HG03460 (cell line): ENCODE data around the gene WFS1.

Experiments used
- ATAC-seq: cut with Tn5 transposase; IDR thresholded peaks from one replicate; pipeline ENCODE4 v1.9.1; 2021; ENCODE audit not compliant: unreplicated experiment

Gene WFS1

DNA sequence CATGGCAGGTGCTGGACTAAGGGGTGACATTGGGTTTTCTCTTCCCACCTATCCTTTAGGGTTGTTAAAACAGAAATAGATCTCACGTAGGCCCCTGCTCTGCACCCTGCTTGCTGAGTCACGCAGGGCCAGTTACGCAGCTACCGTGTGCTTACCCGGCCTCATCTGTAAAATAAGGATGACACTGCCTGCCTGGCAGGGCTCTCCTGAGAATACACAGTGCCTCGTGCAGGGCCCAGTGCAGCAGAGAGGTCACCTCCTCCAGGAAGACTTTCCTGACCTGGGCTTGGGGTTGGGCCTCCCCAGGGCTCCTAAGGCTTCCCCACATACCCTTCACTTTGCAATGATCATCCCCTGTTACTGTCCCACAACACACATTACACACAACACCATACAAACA lies 35.7 kb upstream of the WFS1 start:
- no peak for ATAC-seq

DNA sequence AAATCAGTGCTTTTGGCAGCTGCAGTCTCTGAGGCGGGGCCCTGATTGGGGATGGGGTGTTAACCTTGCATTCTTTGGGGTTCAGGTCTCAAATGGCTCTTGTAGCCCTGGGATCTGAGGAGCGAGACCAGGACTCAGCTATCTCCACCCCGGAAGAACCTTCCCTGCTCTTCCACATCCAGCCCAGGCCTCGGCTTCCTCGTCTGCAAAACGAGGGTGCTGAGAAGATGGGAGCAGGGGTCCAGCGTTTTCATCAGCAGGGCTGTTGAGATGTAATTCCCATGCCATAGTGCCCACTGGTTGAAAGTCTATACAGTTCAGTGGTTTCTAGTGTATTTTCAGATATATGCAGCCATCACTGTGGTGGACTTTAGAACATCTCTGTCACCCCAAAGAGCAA lies 34.6 kb upstream of the WFS1 start:
- ATAC-seq, result no peak

DNA sequence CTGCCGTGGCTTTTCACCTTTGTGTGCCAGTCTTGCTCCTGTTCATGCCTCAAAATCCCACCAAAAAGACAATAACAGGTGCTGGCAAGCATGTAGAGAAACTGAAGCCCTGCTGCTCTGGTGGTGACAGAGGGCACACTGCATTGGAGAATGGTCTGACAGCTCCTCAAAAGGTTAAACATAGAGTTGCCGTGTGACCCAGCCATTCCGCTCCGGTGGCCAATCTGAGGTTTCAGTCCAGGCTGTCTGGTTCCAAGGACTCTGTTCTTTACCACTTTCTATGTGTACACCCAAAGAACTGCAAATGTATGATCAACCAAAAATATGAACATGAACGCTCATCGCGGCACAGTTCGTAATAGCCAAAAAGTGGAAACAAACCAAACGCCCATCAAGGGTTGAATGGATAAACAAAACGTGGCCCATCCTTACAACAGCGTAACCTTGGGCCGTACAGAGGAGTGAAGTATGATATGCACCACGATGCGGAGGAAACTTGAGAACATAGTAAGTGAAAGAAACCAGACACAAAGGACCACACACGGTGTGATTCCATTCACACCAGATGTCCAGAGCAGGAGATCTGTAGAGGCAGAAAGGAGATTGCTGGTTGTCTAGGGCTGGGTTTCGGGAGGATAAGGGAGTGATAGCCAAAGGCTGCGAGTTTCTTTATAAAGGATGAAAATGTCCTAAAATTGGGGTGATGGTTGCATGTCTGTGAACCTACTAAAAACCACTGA lies 33.6 kb upstream of the WFS1 start:
- ATAC-seq, result no peak

DNA sequence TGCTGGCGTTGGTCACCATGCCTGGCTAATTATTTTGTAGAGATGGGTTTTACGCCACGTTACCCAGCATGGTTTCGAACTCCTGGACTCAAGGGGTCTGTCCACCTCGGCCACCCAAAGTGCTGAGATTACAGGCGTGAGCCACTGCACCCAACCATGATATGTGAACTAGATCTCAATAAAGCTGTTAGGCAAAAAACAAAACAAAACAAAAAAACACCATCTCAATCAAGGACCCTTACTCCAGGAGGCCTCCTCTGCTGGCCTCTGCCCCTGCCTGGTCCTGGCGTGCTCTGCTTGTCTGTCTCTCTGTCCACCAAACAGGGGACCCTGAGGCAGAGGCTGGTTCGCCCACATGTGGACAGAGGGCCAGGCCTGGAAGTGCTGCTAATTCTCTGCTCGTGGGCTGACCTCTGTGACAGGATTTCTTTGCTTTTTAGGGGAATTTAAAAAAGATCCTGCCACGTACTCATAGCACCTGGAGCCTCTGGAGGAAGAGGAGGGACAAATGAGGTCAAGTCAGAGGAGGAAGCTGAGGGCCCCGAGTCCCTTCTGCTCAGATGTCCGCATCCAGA lies 32.7 kb upstream of the WFS1 start:
- no peak for ATAC-seq

DNA sequence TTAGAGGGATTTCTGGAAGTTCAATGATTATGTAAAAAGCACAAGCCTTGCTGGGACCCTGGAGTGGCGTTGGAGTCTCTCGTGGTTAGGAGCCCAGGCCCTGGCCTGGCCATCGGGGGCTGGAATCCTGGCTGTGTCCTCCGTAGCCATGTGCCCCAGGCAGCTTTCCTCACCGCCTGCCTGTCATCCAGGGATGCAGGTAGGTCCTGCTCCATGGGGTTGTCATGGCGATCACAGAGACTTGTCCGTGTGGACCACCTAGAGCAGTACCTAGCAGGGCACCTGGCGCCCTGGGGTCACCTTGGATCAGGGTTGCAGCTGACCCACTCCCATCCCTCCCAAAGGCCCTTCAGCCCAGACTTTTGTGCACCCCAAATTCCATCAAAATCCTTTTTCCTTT lies 30.2 kb upstream of the WFS1 start:
- no peak for ATAC-seq

DNA sequence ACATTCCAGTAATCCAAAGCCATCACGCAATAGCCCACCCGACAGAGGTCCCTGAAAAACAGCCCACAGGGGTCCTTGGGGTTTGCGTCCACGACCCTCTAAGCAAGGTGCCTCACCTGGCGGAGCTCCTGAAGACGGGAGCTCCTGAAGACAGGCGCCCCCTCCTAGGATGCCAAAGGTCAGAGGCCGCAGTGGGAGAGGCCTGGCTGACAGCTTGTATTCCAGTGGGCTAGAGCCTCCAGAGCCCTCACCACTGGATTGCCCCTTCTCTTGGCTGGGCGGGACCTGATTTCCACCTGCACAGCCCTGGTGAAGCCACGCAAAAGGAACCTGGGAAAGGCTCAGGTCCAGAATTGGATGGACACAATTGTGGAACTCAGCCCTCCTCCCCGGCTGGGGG lies 29.7 kb upstream of the WFS1 start:
- ATAC-seq, result no peak

DNA sequence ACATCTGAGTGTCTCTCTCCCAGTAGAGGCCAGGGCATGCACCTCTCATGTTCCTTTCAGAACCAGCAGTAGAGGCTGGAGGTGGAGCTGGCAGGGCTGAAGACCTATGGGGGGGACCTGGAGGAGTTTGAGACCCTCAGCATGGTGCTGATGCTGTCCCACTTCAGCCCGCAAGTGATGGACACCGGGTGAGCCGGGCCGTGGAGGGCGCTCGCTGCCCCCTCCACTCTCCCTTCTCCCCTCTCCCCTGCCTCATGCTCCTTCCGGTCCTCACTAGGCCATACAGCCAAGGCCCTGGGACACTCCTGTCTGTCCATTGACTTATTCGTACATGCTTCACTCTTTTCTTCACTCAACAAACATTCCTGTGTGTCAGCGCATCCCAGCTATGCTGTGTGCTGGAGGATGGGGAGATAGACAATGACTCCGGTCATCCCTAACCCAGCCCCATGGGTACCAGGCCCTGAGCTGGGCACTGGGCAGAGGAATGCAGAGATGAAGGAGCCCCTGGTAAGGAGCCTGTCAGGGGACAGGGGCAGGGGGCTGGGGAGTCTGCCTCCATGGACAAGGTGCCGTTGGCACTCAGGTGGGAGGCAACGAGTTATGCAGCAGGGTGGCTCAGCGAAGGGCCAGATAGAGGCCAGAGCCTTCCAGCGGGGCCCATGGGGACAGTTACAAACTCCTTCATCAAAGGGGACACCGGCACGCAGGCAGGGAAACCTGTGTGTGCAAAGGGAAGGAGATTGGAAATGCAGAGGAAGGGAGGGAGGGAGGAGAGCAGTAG lies 28.4 kb upstream of the WFS1 start:
- no peak for ATAC-seq

DNA sequence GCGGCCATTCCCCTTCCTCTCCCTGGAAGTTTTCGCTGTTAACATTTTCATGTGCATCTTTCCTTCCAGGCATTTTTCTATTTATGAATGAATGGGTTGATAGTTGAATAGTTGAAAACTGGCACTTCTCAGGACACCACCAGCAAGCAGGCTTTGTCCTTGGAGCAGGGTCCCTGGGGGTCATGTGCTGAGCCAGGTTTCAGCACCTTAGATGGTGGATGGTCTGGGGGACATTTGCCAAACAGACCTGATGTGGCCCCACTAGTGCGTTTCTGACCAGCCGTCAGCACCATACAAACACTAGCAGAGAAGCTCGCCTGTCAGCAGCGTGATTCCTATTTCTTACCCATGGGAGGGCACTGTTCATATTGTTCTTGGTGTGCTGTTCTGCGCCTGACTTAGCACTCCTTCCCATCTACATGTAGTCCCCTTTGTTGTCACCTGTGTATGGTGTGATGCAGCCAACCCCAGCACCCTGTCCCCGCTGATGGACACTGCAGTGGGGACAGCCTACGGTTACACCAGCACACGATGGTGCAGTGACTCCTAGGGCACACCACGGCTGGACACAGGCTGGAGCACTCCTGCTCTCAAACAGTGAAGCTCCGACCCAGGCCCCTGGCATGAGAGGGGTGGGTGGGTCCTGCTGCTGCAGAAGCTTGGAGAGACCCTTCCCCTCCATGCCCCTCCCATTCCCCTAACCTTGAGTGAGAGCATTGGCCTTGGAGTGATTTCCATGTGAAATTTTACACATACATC lies 27.2 kb upstream of the WFS1 start:
- no peak for ATAC-seq

DNA sequence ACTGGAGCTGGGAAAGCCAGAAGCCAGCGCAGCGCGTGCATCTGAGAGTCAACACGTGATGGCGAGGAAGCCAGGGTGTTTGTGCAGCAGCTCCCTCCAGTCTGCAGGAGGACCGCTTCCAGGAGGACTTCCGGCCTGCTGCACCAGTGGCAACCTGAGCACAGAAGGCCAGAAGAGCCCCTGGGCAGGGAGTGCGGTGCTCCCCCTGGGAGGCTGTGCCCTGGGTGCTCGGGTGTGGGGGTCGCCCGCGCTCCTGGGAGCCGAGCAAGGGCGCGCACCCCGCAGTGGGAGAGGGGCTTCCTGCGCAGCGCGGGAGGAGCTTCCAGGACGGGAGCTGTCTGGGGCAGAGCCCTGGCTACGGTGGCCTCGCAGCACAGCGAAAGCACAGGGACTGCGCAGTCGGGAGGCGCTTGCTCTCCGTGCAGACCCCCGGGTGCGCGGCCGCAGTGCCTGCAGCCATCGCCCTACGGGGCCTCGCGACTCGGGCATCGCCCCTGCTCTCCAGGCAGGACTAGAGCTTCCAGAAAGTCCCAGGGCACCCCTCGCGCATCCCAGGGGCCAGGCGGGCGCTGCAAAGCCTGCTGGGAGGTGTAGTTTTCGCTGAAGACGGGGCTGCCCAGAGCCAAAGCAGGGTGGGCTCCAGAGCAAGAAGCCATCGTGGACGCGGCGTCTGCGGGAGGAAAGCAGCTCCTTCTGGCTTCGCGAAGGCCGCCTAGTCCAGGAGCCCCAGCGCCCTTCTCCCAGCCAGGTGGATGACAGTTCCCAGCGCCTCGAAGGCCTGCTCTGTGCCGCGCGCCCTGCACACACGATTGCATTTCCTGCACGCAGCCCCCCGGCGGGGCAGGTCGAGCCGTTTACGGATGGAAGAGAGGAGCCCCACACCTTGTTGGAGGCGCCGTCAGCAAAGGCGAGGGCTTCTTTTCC lies 24.1 kb upstream of the WFS1 start:
- no peak for ATAC-seq

DNA sequence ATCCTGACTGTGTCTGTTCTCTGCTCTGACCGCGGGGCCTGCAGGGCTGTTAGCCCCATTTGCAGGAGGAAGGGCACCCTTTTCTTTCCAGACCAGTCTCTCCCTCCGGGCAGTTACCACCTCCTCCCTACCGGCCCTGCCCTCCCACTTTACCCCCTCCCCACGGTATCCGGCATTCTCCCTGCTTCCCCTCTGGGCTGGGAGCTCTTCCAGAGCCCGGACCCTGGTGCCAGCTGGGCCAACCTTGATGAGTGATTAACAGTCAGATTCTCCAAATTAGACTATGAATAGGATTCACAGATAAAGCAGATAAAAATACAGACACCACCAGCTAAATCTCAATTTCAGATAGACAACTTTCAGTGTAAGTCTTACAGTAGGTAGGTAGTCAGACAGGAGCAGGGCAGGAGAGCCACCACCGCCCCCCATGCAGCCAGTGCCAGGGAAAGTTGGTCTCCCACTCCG lies 23.4 kb upstream of the WFS1 start:
- no peak for ATAC-seq

DNA sequence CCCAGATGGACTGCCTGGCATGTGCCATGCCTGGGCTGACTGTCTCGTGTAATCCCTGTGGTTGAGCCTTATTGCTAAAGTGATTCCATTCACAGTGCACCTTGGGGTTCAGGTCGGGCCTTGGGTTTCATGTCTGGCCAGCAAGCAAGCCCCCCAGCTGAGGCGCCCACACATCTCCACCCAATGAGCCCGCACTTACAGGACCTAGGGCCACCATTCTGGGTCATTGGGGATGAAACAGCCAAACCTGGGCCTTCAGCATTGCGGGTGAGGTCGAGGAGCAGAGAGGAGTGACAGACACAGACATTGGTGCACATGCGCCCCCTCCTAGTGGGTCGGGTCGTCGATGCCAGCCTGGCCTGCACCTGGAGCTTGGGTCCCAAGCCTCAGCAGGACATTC lies 21.3 kb upstream of the WFS1 start:
- ATAC-seq, result no peak

DNA sequence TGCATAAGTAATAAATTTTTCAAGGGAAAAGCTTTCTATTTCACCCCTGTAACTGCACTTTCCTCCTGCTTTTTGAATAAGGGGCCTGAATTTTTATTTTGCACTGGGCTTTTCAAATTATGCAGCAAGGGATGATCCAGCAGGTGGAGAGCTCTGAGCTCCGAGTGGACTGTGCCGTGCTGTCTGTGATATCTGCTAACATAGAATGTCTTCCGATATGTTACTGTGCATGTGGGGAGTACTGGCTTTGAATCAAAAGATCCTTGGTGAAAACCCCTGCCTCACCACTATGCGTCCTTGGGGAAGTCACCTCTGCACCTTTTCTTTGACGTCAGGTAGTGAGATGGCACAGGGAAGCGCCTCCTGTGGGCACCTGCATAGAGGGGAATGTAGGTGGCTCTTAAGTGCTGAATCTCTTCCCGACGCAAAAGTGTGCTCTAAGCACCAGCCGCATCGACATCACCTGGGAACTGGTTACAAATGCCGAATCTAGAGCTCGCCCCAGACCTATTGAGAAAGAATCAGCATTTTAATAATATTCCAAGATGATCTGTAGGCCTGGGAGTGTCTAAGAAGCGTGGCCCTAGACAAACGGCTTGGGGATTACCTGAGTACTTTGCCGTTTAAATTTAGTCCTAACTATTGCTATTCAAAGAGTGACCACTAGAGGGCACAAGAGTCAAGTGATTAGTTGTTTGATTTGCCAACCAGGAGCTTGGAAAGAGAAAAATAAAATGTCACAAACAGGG lies 19.2 kb upstream of the WFS1 start:
- ATAC-seq, result no peak

DNA sequence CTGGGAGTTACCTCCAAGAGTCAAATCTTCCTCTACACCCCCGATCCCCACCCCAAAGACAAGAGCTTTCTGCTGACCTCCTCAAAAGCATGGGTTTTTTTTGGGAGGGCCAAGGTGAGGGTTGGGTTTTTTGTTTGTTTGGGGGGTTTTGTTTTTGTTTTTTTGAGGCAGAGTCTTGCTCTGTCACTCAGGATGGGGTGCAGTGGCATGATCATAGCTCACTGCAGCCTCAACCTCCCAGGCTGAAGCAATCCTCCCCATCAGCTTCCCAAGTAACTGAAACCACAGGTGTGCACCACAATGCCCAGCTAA lies 18.7 kb upstream of the WFS1 start:
- no peak for ATAC-seq

DNA sequence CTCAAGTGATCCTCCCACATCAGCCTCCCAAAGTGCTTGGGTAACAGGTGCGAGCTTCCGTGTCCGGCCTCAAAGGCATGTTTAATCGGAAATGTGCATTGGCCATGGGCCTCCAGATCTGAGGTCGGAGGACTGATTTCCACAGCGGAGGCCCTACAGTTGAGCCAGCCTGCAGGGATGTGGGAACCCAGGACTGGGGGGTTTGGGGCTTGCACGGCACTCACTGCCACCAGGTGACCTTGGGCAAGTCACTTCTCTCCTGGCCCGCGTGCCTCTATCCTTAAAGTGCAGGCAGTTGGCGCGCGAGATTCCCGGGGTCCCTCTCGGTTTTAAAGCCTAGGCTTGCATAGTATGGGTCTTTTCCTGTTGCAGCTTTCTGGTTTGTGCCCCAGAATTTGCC lies 18.3 kb upstream of the WFS1 start:
- no peak for ATAC-seq

DNA sequence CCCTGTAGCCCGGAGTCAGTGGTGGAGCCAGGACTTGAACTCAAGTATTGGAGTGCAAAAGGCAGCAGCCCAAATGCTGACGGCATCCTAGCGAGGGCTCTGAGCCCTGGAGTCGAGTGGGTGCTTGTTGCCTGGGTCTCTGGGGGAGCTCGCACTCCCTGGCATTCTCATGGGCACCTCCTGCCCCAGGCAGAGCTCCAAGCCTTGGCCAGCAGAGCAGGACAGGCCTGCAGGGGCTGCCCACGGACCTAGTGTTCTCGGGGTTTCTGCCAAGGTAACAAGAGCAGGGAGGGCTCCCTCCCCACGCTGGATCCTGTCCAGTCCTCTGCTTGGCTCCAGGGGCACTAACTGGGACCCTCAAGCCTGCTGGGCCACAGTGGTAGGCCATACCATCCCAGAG lies 17.6 kb upstream of the WFS1 start:
- no peak for ATAC-seq

DNA sequence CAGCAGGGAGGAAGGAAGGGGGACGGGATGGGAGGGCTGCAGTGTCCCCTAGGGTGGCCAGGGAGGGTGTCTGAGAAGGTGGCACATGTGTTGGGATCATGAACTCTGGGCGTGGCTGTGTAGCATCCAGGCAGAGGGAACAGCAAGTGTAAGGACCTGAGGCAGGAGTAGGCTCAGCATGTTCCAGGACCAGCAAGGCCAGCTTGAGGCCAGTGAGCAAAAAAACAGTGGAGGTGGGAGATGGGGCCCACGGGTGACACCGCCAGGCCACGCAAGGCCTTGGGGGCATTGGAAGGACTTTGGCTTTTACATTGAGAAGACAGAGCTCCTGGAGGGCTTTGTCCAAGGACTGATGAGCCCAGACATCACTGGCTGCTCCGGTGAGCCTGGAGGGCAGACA lies 16.5 kb upstream of the WFS1 start:
- ATAC-seq, result no peak

DNA sequence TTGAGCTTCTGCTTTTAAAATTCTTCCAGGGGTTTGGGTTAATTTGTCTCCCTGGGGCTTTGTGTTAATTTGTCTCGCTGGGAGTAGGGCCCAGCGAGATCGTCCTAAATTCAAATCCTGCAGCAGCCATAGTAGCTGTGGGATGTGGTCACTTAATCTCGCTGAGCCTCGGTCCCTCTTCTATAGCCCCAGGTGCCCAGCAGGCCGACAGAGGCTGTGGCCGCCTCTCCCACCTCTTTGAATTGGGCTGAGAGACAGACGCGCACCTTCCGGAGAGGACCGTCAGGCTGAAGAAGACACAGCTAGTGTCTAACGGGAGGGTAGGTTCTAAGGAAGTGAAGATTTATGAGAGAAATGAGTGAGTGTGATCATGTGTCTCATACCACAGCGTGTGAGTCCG lies 15.7 kb upstream of the WFS1 start:
- ATAC-seq, result no peak

DNA sequence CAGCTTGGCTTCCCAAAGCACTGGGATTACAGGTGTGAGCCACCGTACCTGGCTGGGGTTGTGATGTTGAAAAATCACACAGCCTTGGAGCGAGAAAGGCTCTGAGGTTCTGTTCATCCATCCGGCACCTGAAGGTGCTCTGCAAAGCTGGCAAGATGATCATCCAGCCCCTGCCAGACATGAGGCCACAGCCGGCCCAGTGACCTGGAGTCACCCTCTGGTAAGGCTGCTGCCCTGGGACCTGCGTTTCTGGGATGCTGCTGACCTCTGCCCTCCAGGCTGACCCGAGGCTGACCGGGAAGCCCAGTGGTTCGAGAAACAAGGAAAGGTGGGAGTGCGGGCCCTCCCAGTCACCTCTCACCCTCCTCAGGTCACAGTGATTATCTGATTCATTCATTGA lies 13.5 kb upstream of the WFS1 start:
- no peak for ATAC-seq

DNA sequence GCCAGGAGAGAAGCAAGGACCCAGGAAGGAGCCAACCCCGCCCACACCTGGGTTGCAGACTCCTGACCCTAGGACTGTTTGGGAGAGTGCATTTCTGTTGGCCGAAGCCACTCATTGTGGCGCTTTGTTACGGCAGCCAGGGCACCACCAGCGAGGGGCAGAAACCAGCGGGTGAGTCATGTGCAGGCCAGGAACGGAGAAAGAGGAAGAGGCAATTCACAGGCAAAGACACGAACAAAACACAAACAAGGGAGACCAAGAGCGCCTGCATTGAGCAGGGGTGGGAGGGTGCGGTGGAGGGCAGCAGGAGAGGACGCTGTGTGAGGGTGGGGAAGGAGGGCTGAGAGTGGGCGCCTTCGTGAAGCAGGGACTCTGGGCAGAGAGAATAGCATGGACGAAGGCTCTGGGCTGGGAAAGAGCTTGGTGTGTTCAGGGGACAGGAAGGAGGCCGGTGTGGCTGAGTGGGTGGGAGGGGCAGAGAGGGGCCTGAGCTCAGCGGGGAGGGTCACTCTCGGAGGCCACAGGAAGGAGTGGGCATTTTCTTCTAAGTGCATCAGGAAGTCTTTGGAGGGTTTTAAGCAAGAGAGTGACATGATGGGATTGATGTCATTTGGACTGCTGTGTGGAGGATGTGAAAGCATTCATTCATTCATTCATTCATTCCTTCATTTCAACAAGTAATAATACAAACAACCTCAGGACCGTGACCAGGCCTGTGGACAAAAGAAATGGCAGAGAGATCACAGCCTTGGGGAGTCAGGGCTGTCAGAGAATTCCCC lies 12.2 kb upstream of the WFS1 start:
- no peak for ATAC-seq
